ENCODE measurements around the gene TMEM101.
"Not testable (repeated sequence)": the region's sequence is repeated elsewhere in the genome, so short reads cannot be mapped to it uniquely, and the experiment has no call there.

TMEM101 gene

GRCh38 chr17:44038604-44039011, 23.8 kb upstream of the TMEM101 start:
- no peak for TF ChIP-seq POLR2A (IDR thresholded peaks at IDR 0.05; ENCODE audit: low read length)
- TF ChIP-seq GATA1 (IDR thresholded peaks at IDR 0.05; ENCODE audit: low read depth, low read length): no peak
- no peak for DNase-seq

GRCh38 chr17:44037471-44037870, 22.7 kb upstream of the TMEM101 start:
- DNase-seq: no peak
- no peak for TF ChIP-seq GATA1 (IDR thresholded peaks at IDR 0.05; ENCODE audit: low read depth, low read length)
- TF ChIP-seq POLR2A (IDR thresholded peaks at IDR 0.05; ENCODE audit: low read length): no peak

GRCh38 chr17:44034688-44035087, 19.9 kb upstream of the TMEM101 start:
- not testable (repeated sequence) for DNase-seq

- DNase-seq: no peak
- TF ChIP-seq POLR2A (IDR thresholded peaks at IDR 0.05; ENCODE audit: low read length): no peak
- no peak for TF ChIP-seq GATA1 (IDR thresholded peaks at IDR 0.05; ENCODE audit: low read depth, low read length)
Observed at GRCh38 chr17:44033861-44034408, 19.2 kb upstream of the TMEM101 start.

GRCh38 chr17:44030482-44030881, 15.7 kb upstream of the TMEM101 start:
- no peak for TF ChIP-seq GATA1 (IDR thresholded peaks at IDR 0.05; ENCODE audit: low read depth, low read length)
- TF ChIP-seq POLR2A (IDR thresholded peaks at IDR 0.05; ENCODE audit: low read length): no peak
- DNase-seq: no peak

GRCh38 chr17:44029736-44030135, 15.0 kb upstream of the TMEM101 start:
- no peak for DNase-seq
- TF ChIP-seq POLR2A (IDR thresholded peaks at IDR 0.05; ENCODE audit: low read length): no peak
- TF ChIP-seq GATA1 (IDR thresholded peaks at IDR 0.05; ENCODE audit: low read depth, low read length): no peak

GRCh38 chr17:44024853-44025252, 10.1 kb upstream of the TMEM101 start:
- no peak for DNase-seq
- TF ChIP-seq GATA1 (IDR thresholded peaks at IDR 0.05; ENCODE audit: low read depth, low read length): no peak

GRCh38 chr17:44024271-44024663, 9.5 kb upstream of the TMEM101 start:
- TF ChIP-seq POLR2A (IDR thresholded peaks at IDR 0.05; ENCODE audit: low read length) (no peak), GATA1 (IDR thresholded peaks at IDR 0.05; ENCODE audit: low read depth, low read length) (no peak)
- DNase-seq: no peak

GRCh38 chr17:44023545-44024270, 8.9 kb upstream of the TMEM101 start:
- no peak for DNase-seq
- TF ChIP-seq POLR2A (IDR thresholded peaks at IDR 0.05; ENCODE audit: low read length) (no peak), GATA1 (IDR thresholded peaks at IDR 0.05; ENCODE audit: low read depth, low read length) (no peak)

GRCh38 chr17:44022246-44022645, 7.5 kb upstream of the TMEM101 start:
- peak; percentile 16 to 24 for DNase-seq
- TF ChIP-seq GATA1 (IDR thresholded peaks at IDR 0.05; ENCODE audit: low read depth, low read length) (no peak), POLR2A (IDR thresholded peaks at IDR 0.05; ENCODE audit: low read length) (no peak)

- not testable (repeated sequence) for DNase-seq
Observed at GRCh38 chr17:44021227-44021626, 6.5 kb upstream of the TMEM101 start.

- no peak for TF ChIP-seq POLR2A (IDR thresholded peaks at IDR 0.05; ENCODE audit: low read length)
- no peak for TF ChIP-seq GATA1 (IDR thresholded peaks at IDR 0.05; ENCODE audit: low read depth, low read length)
- DNase-seq: peak in 1 of 2 experiments; percentile 50
Observed at GRCh38 chr17:44014133-44014436, 678 bp downstream of the TMEM101 start.

- no peak for TF ChIP-seq GATA1 (IDR thresholded peaks at IDR 0.05; ENCODE audit: low read depth, low read length)
- TF ChIP-seq POLR2A (IDR thresholded peaks at IDR 0.05; ENCODE audit: low read length): no peak
- DNase-seq: no peak
Observed at GRCh38 chr17:44012874-44013273, 1.9 kb downstream of the TMEM101 start.

GRCh38 chr17:44012391-44012790, 2.4 kb downstream of the TMEM101 start:
- TF ChIP-seq POLR2A (IDR thresholded peaks at IDR 0.05; ENCODE audit: low read length): no peak
- TF ChIP-seq GATA1 (IDR thresholded peaks at IDR 0.05; ENCODE audit: low read depth, low read length): no peak

GRCh38 chr17:44011876-44012275, 2.9 kb downstream of the TMEM101 start:
- no peak for DNase-seq
- no peak for TF ChIP-seq GATA1 (IDR thresholded peaks at IDR 0.05; ENCODE audit: low read depth, low read length)
- no peak for TF ChIP-seq POLR2A (IDR thresholded peaks at IDR 0.05; ENCODE audit: low read length)

More at GRCh38 chr17:44012391-44012790, 2.4 kb downstream of the TMEM101 start:
- DNase-seq: peak; percentile 63 to 76

Data from erythroblast (primary cell).